Tibial artery (tissue), 4 donors: Measurements from ENCODE around the gene GPN1.

Experiments
- DNase-seq, 2 donors: peaks; one replicate each; pipeline ENCODE4 v3.0.0-alpha.2; 2019
- H3K27ac ChIP-seq, 2 donors: fragments of 200-600 bp; sonication (generic) in 1 of 2; 1 replicate in 1 of 2; 2 replicates in 1 of 2; pipeline ENCODE4 v1.5.1; 2018 to 2019; ENCODE audit warnings: mild to moderate bottlenecking in 1 of 2
- H3K27me3 ChIP-seq, 2 donors: fragments of 200-600 bp; sonication (generic) in 1 of 2; one replicate each; pipeline versions ENCODE4 v1.5.1 to v1.6.0; 2016 to 2019
- H3K36me3 ChIP-seq, 3 donors: fragments of 200-600 bp; sonication (generic) in 2 of 3; one replicate each; pipeline ENCODE4 v1.5.1; 2016 to 2019; ENCODE audit warnings: mild to moderate bottlenecking in 2 of 3
- H3K4me1 ChIP-seq, 4 donors: fragments of 200-600 bp; sonication (generic) in 2 of 4; 1 replicate in 3 of 4; 2 replicates in 1 of 4; pipeline ENCODE4 v1.5.1; 2016 to 2019
- H3K4me3 ChIP-seq, 2 donors: fragments of 200-600 bp; sonication (generic) in 1 of 2; 1 replicate in 1 of 2; 2 replicates in 1 of 2; pipeline ENCODE4 v1.5.1; 2018 to 2019; ENCODE audit warnings: mild to moderate bottlenecking in 2 of 2
- H3K9me3 ChIP-seq, 3 donors: fragments of 200-600 bp; sonication (generic) in 1 of 3; one replicate each; pipeline ENCODE4 v1.5.1; 2016 to 2019
- intact Hi-C: fragments of 100-400 bp; cut with DNase I; formaldehyde crosslinking; loops from one replicate; pipeline ENCODE4 v1.15.0; 2023; ENCODE audit warnings: low total_unique reads
- TF ChIP-seq, protein P1 (sequence below), 2 experiments: fragments of 200-600 bp in 1 of 2; fragments of 450-650 bp in 1 of 2; IDR thresholded peaks; one replicate each; pipeline ENCODE4 v1.5.1; 2017 to 2019; ENCODE audit warnings: antibody characterized with exemption in 2 of 2, mild to moderate bottlenecking in 1 of 2, moderate library complexity in 1 of 2

The GPN1 gene

GRCh38 chr2:27583390-27583915 lies 45.4 kb upstream of the GPN1 start:
- Histone ChIP-seq H3K27ac (peak overlapping the region; percentile 74 to 78), H3K4me3 (peak overlapping the region; percentile 64 to 69), H3K27me3 (no peaks in the 10 kb centered on the region), H3K4me1 (peaks cover 0 to 44% (median 17%) of the 10 kb centered on the region in 4 donors), H3K9me3 (peaks cover 0 to 21% (median 11%) of the 10 kb centered on the region in 3 donors), H3K36me3 (no peaks in the 10 kb centered on the region)
- intact Hi-C loops, result loop anchor here (10.0 kb wide), 1 partner anchor 89 kb away; the partner anchor contains the start of genes FNDC4 and GCKR
- TF ChIP-seq, protein P1, sequence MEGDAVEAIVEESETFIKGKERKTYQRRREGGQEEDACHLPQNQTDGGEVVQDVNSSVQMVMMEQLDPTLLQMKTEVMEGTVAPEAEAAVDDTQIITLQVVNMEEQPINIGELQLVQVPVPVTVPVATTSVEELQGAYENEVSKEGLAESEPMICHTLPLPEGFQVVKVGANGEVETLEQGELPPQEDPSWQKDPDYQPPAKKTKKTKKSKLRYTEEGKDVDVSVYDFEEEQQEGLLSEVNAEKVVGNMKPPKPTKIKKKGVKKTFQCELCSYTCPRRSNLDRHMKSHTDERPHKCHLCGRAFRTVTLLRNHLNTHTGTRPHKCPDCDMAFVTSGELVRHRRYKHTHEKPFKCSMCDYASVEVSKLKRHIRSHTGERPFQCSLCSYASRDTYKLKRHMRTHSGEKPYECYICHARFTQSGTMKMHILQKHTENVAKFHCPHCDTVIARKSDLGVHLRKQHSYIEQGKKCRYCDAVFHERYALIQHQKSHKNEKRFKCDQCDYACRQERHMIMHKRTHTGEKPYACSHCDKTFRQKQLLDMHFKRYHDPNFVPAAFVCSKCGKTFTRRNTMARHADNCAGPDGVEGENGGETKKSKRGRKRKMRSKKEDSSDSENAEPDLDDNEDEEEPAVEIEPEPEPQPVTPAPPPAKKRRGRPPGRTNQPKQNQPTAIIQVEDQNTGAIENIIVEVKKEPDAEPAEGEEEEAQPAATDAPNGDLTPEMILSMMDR (IDR thresholded peaks at IDR 0.05), result no peak
- DNase-seq, result no peak

DNA sequence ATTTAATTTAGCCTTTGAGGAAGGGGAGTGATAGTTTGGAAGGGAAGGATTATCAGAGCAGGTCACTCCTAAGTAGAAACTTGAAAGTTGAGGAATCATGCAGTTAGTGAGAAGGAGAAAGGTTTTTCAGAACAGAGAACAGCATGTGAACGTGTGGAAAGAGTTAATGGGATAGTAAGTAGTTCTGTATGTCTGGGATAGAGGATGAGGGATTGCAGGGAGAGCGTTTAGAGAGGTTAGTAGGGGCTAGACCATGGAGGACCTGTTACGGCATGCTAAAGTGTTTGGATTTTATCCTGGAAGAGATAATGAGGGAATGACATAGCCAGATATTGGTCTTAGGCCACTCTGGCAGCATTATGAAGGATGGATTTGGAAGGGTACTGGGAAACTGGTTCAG lies 44.3 kb upstream of the GPN1 start:
- H3K4me3 ChIP-seq, result no peak overlapping the region
- intact Hi-C loops, result loop anchor here (10.0 kb wide), 1 partner anchor 90 kb away; the partner anchor contains the start of genes FNDC4 and GCKR
- no peak for DNase-seq
- H3K27ac ChIP-seq, result no peak overlapping the region
- peaks cover 0 to 12% (median 3%) of the 10 kb centered on the region in 3 donors for H3K9me3 ChIP-seq
- H3K4me1 ChIP-seq, result peaks cover 0 to 44% (median 17%) of the 10 kb centered on the region in 4 donors
- H3K36me3 ChIP-seq, result no peaks in the 10 kb centered on the region
- no peaks in the 10 kb centered on the region for H3K27me3 ChIP-seq
- TF ChIP-seq, protein P1 (IDR thresholded peaks at IDR 0.05), result no peak

DNA sequence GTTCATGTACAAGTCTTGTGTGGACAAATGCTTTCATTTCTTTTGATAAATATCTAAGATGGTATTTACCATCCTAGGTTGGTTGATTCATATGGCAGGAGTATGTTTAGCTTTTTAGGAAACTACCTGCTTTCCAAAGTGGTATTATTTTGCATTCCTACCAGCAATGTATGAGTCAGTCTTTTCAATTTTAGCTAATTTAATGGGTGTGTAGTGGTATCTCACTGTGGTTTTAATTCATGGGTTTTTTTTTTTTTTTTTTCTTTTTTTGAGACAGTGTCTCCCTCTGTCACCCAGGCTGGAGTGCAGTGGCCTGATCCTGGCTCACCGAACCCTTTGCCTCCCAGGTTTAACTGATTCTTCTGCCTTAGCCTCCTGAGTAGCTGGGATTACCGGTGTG lies 41.8 kb upstream of the GPN1 start:
- H3K4me1 ChIP-seq, result peaks cover 0 to 44% (median 17%) of the 10 kb centered on the region in 4 donors
- peaks cover 0 to 8% (median 3%) of the 10 kb centered on the region in 3 donors for H3K9me3 ChIP-seq
- TF ChIP-seq, protein P1 (IDR thresholded peaks at IDR 0.05), result no peak
- H3K27me3 ChIP-seq, result no peaks in the 10 kb centered on the region
- intact Hi-C loops, result loop anchor here (10.0 kb wide), 1 partner anchor 92 kb away; the partner anchor contains the start of genes FNDC4 and GCKR
- peaks cover 0 to 5% (median 0%) of the 10 kb centered on the region in 3 donors for H3K36me3 ChIP-seq
- no peak for DNase-seq
- H3K27ac ChIP-seq, result no peak overlapping the region
- H3K4me3 ChIP-seq, result no peak overlapping the region

GRCh38 chr2:27588308-27588707 lies 40.5 kb upstream of the GPN1 start:
- H3K27ac ChIP-seq, result no peak overlapping the region
- H3K4me3 ChIP-seq, result no peak overlapping the region
- intact Hi-C loops, result loop anchor here (10.0 kb wide), 1 partner anchor 94 kb away; the partner anchor contains the start of genes FNDC4 and GCKR
- H3K27me3 ChIP-seq, result no peaks in the 10 kb centered on the region
- TF ChIP-seq, protein P1 (IDR thresholded peaks at IDR 0.05), result no peak
- H3K36me3 ChIP-seq, result peaks cover 0 to 5% (median 0%) of the 10 kb centered on the region in 3 donors
- H3K4me1 ChIP-seq, result peaks cover 0 to 38% (median 15%) of the 10 kb centered on the region in 4 donors
- no peak for DNase-seq
- peaks cover 0 to 8% (median 3%) of the 10 kb centered on the region in 3 donors for H3K9me3 ChIP-seq

GRCh38 chr2:27591745-27592144 lies 37.1 kb upstream of the GPN1 start:
- intact Hi-C loops, result no loop called here
- H3K9me3 ChIP-seq, result peaks cover 0 to 15% (median 8%) of the 10 kb centered on the region in 3 donors
- H3K36me3 ChIP-seq, result peaks cover 9 to 16% (median 11%) of the 10 kb centered on the region in 3 donors
- H3K27ac ChIP-seq, result no peak overlapping the region
- H3K4me1 ChIP-seq, result peaks cover 0 to 8% (median 0%) of the 10 kb centered on the region in 4 donors
- no peak overlapping the region for H3K4me3 ChIP-seq
- H3K27me3 ChIP-seq, result no peaks in the 10 kb centered on the region
- TF ChIP-seq, protein P1 (IDR thresholded peaks at IDR 0.05), result no peak
- no peak for DNase-seq
